Activated CD8-positive, alpha-beta memory T cell treated with anti-CD3 and anti-CD28 coated beads, Interleukin-2, amount 50 U/mL, for 4 hours (primary cell): Measurements from ENCODE around the gene PCSK2.

Source experiments
- DNase-seq: peaks from one replicate; pipeline ENCODE4 v3.0.0-alpha.2; 2020

Gene PCSK2

DNA sequence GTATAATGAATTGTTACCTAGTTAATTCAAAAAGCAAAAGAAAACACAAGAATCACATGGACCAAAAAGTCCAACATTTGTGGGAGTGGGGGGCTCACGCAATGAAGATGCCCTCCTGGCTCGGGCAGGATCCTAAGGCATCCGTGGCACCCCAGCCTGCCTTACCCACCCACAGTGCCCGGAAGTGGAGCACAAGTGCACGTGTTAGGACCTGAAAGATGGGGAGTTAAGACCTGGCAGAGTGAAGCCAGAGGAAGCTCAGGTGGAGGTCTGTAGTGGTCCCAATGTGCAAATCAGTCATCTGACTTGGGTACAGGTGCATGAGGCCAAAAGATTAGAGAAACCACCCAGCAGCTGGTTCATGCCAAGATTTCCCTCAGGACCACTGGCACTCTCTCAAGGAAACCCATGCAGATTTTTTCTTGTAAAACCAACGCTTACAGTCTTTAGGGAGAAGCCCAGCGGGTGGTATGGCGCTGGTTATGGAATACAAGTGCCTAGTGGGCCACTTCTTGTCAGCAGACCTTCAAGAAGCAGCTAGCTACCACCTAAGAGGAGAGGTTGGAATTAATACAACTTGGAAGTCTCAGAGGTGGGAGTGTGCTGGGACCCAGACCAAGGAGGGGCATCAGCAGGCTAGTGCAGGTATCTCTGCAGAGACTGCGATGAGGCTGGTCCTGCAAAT is 262.2 kb downstream of the PCSK2 start:
- DNase-seq: no peak

DNA sequence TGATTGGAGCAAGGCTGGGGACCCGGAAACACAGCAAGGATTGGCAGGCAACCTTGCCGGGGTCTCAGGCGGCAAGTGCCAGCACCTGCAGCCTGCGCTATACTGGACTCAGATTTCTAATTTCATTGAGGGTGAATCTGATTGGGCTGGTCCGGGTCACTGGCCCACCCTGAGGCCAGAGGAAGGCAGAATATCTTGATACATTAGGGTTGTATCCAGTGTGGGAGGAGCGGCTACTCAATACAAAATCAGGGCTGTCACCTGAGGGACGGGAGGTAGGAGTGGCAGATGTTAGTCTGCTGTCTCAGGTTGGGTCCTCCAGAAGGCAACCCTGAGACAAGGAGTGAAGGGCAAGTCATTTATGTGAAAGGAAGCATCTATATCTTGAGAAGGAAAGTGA is 263.7 kb downstream of the PCSK2 start:
- DNase-seq: no peak

DNA sequence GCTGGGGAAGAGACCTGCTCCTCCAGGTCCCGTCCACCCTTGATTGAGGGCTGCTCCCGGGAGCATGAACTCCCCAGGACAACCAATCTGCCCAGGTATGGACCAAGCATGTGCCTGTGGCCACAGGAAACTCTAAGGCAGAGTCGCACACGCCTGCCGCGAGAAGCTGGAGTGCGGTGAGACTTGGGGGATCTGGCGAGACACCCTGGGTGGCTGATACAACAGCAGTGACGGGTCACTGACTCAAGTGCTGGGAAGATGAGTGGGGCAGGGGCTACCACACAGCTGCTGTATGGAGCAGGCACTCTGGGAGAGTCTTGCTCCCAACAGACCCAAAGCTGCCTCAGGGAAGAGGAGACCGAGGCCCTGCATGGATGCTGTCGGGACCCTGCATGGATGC is 264.2 kb downstream of the PCSK2 start:
- no peak for DNase-seq

DNA sequence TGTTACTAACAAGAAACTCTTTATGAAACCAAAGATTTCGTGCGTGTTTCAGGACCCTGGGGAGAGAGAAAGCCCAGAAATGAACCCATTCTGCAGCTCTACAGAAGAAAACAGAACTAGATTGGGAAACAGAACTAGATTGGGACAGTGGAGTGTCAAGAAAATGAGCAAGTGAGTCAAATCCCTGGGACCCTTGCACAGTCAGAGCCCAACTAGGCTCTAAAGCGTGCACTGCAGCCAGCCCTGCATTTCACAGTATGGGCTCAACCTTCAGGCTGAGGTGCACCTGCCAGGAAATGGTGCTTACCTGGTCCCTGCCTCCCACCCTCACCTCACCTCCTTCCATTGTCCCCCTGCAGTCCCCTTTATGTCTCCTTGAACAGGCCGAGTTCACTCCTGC is 264.6 kb downstream of the PCSK2 start:
- DNase-seq: no peak

DNA sequence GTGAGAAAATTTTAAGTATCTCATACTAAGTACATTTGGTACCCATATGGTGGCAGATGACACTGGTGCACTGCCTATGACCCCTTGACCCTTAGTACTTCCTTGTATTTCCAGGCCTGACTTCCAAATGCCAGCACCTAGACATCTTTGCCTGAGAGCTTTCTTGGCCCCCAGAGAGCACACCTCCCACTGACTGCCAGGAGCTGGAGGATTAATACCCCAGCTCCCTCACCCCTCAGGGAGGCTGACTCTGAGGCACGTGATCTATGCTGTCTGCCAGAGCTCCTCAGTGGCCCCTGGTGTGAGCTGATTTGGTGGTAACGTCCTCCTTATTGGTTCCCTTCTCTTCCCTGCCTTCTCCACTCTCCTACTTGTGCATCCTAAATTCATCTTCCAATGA is 266.3 kb downstream of the PCSK2 start:
- no peak for DNase-seq

DNA sequence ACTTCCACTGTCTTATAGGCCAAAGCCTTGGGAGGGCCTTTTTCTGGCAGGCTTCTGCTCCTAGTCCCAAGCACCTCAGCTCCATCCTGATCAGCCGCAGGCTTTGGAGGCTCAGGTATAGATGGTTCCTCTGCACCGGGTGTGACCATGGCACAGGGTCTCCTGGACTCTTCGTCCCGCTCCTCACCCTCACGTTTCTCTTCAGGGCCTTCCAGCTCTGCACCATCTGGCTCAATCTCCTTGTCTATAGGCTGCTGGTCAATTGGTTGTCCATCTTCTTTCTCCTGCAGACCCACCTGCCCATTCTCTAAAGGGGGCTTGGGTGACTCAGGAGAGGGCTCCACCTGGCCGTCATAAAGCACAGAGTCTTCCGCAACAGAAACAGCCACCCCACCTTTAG is 267.4 kb downstream of the PCSK2 start:
- no peak for DNase-seq

DNA sequence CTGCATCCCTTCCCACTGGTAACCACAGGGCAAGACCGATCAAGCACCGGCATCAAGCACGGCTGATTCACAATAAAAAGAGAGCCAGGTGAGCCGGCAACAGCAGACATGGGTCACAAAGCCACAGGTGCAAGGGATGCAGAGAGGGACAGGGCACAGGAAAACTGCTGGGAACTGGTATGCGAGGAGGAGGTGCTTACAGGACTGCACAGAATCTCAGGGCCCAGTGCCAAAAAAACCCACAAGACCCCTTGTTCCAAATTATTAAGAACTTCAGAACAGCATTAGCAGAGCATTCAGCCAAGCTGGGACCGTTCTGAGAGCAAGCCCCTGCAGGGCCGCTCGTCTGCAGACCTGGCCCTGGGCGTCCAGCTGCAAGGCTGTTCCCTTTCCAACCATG is 269.0 kb downstream of the PCSK2 start:
- DNase-seq: no peak

DNA sequence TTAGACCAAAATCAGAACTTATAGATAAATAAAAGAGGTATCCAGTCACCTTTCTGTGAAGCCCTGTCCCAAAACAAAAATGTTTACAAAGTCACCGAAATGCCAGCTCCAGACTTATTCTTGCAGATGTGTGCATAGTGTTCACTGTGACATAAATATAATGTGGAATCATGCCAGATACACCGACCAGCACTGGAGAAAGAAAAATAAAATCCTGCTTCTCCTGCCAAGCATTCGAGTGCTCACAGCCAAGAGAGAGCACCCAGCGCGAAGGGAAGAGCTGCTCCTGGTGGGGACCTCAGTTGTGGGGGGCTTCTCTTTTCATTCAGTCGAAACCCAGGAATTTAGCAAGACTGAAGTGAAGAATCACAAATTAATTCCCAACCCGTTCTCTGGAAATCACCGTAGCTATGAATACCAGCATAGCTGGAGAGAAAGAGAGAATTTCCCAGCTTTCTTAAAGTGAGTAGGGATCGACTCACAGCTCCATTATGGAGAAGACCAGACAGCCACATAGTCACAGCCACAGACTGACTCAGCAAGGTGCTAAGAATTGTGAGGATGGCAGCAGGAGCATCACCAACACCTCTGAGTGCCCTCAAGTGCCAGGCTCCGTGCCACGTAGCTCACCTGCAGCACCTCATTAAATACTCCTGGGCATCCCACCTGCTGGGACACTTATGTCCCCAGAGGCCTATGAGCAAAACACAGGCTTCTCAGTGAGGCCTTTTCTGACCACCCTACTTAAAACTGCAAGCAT is 271.2 kb downstream of the PCSK2 start:
- DNase-seq: no peak

DNA sequence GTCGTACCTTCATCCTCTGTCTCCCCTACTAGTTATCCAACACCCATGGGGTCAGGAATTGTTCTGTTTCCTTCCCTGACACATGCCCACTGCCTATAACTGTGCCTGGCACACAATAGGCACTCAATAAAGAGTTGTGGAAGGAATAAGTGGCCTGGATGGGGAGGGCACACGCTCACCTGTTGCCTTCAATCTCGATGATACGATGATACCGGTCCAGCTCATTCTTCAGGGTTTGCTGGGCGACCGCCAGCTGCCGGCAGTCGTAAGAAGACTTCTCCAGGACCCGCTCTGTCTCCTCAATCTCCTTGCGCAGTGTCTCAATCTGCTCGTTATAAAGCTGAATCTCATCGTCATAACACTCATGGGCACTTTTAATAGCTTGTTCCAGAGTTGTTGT is 271.8 kb downstream of the PCSK2 start:
- DNase-seq: no peak

DNA sequence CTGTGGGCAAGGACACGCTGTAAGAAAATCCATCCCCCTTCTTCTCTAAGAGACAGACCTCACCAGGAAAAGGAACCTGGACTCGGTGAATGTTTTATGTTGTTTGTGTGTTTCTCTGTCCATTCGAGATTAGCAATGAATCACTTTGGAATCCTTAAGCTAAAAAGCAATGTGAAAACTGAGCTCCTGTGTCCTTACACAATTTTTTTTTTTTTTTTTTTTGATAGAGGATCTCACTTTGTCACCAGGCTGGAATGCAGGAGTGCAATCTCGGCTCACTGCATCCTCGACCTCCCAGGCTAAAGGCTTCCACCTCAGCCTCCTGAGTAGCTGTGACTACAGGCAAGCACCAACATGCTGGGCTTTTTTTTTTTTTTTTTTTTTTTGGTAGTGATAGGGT is 272.2 kb downstream of the PCSK2 start:
- no peak for DNase-seq

DNA sequence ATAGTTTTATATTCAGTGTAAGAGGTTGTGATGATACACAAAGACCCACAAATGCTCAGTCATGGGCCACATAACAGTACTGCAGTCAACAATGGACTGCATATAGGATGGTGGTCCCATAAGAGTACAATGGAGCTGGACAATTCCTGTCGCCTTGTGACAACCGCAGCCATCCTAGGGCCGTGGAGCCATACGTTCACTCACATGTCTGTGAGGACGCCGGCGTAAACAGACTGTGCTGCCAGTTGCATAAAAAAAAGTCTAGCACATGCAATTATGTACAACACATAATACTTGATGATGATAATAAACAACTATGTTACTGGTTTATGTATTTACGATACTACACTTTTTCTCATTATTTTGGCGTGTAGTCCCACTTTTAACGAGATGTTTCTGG is 273.4 kb downstream of the PCSK2 start:
- no peak for DNase-seq

DNA sequence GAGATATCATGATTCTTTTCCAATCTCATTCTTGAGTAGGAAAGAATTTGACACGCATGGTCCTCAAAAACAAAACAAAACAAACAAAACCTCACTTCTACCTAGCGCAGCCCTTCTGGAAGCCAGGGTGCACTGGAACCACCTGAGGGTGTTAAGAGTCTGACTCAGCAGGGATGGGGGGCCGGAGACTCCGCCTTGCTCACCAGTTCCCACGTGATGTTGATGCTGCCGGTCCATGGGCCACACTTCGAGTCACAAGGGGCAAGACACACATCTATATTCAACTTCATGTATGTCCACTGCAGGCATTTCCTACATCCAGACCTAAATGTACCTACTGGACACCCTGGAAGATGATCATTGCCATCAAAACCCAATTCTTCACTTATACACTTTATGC is 274.0 kb downstream of the PCSK2 start:
- no peak for DNase-seq

DNA sequence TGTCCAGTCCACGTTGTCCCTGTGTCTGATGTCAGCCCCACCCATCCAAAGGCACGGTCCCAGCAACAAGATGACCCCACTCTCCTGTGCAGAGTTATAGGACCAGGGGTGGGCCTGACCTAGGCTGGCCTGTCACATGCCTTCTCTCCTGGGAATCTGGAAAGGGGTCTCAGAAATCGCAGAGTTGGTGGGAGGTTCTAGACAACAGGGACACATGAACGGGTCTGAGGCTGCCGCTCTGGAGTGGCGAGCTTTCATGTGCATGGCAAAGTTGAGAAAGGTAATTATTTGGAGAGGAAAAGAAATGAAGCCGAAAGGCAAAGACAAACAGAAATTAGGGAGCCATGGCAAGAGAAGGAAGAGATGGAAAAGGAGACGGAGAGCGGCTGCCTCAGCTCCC is 274.9 kb downstream of the PCSK2 start:
- DNase-seq: no peak

DNA sequence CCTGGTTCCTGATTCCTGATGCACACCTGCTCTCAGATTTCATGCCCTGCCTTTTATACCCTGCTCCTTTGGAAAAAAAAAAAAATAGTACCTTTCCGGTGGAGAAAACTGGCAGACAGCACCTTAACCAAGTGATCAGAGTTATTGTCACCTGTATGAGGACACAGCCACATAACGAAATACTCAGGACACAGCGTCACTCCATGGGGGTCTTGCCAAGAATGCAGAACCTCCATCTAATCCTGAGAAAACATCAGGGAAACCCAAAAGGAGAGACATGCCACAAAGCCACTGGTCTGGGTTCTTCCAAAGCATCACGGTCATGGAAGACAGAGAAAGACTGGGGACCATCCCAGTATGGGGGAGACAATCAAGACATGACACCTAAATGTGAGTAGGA is 275.3 kb downstream of the PCSK2 start:
- no peak for DNase-seq

DNA sequence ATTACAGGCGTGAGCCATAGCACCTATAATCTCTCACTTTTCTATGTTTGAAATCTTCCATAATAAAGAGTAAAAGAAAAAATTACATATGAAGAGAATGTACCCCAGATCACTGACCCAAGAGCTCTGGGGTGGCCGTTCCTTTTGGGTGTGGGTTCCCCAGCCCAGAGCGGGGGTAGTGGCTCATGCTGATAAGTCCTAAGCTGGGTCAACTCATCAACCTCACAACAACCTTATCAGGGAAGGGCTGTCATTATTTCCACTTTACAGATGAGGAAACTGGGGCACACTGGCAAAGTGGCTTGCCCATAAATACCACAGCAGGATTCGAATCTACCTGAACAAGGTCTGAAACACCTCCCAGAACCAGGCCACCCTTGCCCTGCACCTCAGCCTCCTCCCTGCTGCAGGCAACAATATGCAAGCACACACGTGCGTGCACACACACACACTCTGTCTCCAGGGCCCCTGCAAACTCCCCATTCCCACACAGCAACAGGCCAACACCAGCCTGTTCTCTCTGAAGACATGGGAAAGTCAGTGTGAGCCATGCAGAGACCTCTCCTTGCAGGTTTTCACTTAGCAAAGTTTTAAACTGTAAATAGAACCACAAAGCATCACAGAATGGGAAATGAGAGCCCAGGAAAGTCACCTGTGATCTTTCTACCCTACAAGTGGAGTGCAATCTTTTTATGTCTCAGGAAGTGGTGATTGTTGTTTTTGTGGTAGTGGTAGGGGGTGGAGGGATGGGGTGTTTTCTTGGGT is 276.6 kb downstream of the PCSK2 start:
- DNase-seq: no peak

DNA sequence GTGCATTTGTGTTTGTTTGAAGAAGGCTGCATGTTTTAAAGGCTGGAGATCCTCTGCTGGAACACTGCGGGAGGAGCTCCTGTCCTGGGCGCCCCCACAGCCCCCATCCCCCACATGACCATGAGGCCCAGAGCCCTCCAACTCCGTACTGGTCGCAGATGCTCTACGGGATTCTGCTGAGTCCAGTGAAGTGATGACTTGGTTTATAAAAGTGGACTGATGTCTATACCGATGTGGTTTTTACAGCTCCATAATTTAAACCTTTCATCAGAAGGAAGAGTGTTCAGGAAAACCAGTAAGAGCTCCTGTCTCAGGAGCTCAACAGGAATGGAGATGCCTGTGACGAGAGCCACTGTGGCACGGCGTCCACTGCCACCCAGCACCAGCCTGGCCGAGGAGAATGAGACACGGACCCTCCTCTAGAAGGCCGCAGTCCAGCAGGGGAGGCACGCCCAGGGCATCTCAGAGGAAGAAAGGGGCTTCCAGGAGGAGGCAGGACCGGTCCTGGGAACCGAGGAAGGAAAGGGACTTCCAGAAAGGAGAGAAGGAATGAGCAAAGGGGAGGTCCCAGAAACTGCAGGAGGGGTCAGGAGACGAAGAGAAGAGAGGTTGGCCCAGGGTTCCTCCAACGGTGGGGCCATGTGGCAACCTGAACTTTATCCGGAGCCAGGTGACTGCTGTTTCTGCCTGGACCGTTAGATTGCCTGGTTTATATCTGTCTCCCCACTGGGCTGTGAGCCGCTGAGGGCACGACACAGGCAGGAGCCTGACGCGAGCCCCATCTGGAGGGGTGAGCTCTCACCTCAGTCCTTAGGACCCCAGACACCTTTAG is 277.4 kb downstream of the PCSK2 start:
- DNase-seq: no peak

DNA sequence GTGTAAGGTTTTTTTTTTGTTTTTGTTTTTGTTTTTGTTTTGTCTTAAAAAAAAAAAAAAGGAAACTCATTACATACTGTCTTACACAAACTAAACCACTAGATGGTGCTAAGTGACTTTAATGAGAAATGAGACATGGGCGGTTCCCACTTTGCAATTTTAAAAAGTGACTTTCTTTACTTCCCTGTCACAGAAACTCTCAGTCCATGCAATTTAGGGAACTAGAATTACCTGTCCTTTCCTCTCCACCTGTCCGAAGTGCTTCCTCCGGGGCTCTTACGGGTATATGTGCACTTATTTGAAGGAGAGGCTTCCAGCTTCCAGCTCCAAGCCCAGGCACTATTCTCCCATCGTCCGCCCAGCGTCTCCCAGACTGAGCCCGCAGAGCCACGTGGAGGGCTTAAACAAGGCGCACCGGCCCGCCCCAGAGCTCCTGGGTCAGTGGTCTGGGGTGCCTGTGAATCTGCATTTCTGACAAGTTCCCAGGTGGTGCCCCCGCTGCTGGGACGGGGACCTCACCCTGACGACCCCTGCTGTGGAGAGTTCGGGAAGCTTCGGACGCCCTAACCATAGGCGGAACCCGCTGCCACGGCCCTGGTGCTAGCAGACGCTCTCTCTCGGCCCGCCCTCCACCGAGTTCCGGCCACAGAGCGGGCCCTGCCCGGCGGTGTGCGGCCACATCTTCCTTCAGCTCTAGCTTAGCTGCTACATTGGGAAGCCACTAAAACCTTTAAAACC is 278.2 kb downstream of the PCSK2 start:
- peak; percentile 35 for DNase-seq

DNA sequence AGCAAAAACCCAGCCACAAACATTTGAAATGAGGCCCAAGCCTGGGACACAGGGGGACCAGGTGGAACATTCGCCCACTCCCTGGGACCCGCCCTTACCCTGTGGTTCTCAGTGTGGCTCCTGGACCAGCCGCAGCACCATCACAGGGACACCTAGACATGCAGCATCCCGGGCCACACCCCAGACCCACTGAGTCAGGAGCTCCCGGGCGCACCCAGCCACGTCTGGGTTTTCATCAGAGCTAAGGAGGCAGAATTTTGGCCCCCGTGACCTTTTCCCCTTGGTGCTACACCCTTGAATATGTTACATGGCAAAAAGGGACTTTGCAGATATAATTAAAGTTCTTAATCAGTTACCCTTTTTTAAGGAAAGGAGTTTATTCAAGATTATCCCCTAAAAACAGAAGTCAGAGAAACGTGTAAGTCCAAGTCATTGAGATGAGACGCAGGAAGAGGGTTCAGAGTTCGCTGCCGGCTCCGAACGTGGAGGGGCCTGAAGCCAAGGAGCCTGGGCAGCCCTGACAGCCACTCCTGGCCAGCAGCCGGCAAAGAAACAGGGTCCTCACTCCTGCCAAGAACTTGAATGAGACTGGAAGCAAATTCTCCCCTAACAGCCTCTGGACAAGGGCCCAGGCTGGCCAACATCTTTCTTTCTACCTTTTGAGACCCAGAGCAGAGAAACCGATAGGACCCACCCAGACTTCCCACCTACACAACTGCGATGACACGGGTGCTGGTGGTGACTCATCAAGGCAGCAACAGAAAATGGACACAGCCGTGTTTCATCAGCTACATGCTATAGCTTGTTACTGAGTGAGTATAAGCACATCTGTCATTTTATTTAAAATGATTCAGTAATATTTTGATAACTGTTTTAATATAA is 279.0 kb downstream of the PCSK2 start:
- DNase-seq: peak; percentile 69

DNA sequence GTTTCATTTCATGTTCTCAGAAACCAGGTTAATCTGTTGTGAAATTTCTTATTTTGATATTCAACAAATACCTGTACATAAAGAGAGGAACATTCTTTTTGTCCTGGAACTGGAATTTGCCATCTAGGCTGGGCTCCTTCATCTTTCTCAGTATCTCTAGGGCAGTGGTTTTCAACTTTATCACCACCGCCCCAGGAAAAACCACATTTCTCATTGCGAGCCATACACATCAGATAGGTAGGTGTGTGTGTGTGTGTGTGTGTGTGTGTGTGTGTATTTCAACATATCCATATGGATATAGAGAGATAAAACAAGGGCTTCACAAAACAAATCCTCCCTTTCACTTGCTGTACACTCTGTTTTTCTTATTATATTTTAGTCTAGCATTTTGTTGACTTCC is 280.2 kb downstream of the PCSK2 start:
- DNase-seq: no peak

DNA sequence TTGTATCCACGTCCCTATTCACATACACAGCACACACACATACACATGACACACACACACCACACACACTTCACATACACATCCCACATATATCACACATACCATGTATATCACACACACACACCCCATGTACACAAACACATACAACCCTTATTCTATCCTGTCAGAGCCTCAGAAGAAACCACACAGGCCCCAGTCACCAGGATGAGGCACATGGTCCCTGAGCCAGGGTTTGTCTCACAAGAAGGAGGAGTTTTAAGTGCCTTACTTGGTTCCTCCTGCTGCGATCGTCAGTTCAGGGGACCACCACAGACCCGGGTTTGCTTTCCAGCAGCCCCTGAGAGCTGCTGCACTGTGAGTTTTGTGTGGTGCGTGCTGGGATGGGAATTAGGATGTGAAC is 280.7 kb downstream of the PCSK2 start:
- no peak for DNase-seq

DNA sequence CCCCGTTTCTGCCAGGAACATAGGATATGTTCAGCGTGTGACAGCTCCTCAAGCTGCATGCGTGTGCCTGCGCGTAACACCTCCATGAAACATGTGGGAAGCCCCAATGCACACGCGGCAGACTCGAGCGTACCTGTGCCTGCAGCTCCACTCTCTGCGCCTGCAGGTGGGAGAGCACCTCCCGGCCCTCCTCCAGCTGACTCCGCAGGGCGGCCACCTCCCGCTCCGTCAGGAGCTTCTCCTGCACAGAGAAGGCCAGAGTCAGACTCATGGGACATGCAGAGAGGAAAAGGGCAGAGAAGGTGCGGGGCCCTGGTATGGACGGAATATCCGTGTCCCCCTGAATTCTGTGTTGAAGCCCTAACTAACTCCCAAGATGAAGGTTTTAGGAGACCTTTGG is 281.9 kb downstream of the PCSK2 start:
- no peak for DNase-seq
